Measurements from ENCODE around the gene ATP6V0B.

GRCh38 chr1:44013949-44014348 lies 39.2 kb downstream of the ATP6V0B start:
- TF ChIP-seq, protein P1, sequence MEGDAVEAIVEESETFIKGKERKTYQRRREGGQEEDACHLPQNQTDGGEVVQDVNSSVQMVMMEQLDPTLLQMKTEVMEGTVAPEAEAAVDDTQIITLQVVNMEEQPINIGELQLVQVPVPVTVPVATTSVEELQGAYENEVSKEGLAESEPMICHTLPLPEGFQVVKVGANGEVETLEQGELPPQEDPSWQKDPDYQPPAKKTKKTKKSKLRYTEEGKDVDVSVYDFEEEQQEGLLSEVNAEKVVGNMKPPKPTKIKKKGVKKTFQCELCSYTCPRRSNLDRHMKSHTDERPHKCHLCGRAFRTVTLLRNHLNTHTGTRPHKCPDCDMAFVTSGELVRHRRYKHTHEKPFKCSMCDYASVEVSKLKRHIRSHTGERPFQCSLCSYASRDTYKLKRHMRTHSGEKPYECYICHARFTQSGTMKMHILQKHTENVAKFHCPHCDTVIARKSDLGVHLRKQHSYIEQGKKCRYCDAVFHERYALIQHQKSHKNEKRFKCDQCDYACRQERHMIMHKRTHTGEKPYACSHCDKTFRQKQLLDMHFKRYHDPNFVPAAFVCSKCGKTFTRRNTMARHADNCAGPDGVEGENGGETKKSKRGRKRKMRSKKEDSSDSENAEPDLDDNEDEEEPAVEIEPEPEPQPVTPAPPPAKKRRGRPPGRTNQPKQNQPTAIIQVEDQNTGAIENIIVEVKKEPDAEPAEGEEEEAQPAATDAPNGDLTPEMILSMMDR (IDR thresholded peaks at IDR 0.05; ENCODE audit: low read depth, low read length, missing input control) = no peak
- TF ChIP-seq RXRA (IDR thresholded peaks at IDR 0.05) = no peak

All from liver (tissue), 3 donors.